K562 (cell line): ENCODE measurements around the gene MMP11. TPM values are rescaled to one million over a fixed set of nuclear protein-coding genes. Genes with fewer than 3 reads are reported as not detected.

ENCODE experiments used
- CBX1 ChIP-seq: sonication (generic); IDR thresholded peaks from 2 replicates; pipeline ENCODE4 v1.6.1; 2016; ENCODE audit warnings: antibody characterized with exemption, low read depth, mild to moderate bottlenecking
- CHCHD3 ChIP-seq: fragments of 250-450 bp; sonication (Bioruptor Pico); IDR thresholded peaks from 2 replicates; pipeline ENCODE4 v2.1.2; 2022; ENCODE audit warnings: mild to moderate bottlenecking
- CTBP1 ChIP-seq: fragments of 450-650 bp; IDR thresholded peaks from 2 replicates; pipeline ENCODE4 v1.6.1; 2016; ENCODE audit warnings: borderline replicate concordance
- ERF ChIP-seq: fragments of 450-650 bp; formaldehyde crosslinking; IDR thresholded peaks from 2 replicates; pipeline ENCODE4 v1.4.0; 2020; ENCODE audit warnings: mild to moderate bottlenecking, mixed read lengths
- ETS1 ChIP-seq: conservative IDR thresholded peaks from 2 replicates; pipeline ENCODE4 v1.6.1; 2011; ENCODE audit warnings: low read depth, mild to moderate bottlenecking, low read length; ENCODE audit not compliant: control insufficient read depth
- GATA2 ChIP-seq: sonication (generic); formaldehyde crosslinking; IDR thresholded peaks from 2 replicates; pipeline ENCODE4 v1.4.0; 2020; ENCODE audit warnings: mild to moderate bottlenecking, missing genetic modification reagents
- HDAC2 ChIP-seq: fragments of 450-650 bp; IDR thresholded peaks from 2 replicates; pipeline ENCODE4 v1.6.1; 2016; ENCODE audit warnings: mild to moderate bottlenecking
- HDAC8 ChIP-seq: fragments of 450-650 bp; IDR thresholded peaks from 2 replicates; pipeline ENCODE4 v1.6.1; 2016; ENCODE audit warnings: mild to moderate bottlenecking, missing genetic modification characterization, moderate library complexity, missing compliant biosample characterization
- KLF1 ChIP-seq: fragments of 450-650 bp; IDR thresholded peaks from 2 replicates; pipeline ENCODE4 v1.6.1; 2016; ENCODE audit warnings: missing genetic modification characterization, missing compliant biosample characterization
- L3MBTL2 ChIP-seq: fragments of 450-650 bp; IDR thresholded peaks from 2 replicates; pipeline ENCODE4 v1.6.1; 2016; ENCODE audit warnings: mild to moderate bottlenecking, moderate library complexity
- MCM2 ChIP-seq: fragments of 450-650 bp; IDR thresholded peaks from 2 replicates; pipeline ENCODE4 v1.6.1; 2017; ENCODE audit warnings: low read depth, mild to moderate bottlenecking
- MEF2D ChIP-seq: conservative IDR thresholded peaks from 2 replicates; pipeline ENCODE4 v1.6.1; 2016; ENCODE audit warnings: low read depth, missing genetic modification characterization, missing compliant biosample characterization
- MYNN ChIP-seq, 2 experiments: sonication (generic); formaldehyde crosslinking in 1 of 2; IDR thresholded peaks; 2 replicates each; pipeline versions ENCODE4 v1.5.0 to v1.6.1; 2016 to 2020; ENCODE audit warnings: antibody characterized with exemption in 1 of 2, missing genetic modification reagents in 1 of 2
- NEUROD1 ChIP-seq: fragments of 150-350 bp; IDR thresholded peaks from 2 replicates; pipeline ENCODE4 v1.6.1; 2014; ENCODE audit warnings: borderline replicate concordance, low read length, low read depth; ENCODE audit not compliant: partially characterized antibody
- NR4A1 ChIP-seq, 2 experiments: fragments of 250-450 bp in 1 of 2; fragments of 450-650 bp in 1 of 2; sonication (Bioruptor Pico) in 1 of 2; IDR thresholded peaks; 2 replicates each; pipeline versions ENCODE4 v1.4.0 to v1.6.1; 2016 to 2020; ENCODE audit warnings: mild to moderate bottlenecking in 2 of 2, missing compliant biosample characterization in 1 of 2, missing genetic modification characterization in 1 of 2, moderate library complexity in 1 of 2
- PTRF ChIP-seq: fragments of 450-650 bp; IDR thresholded peaks from 2 replicates; pipeline ENCODE4 v1.6.1; 2016; ENCODE audit warnings: mild to moderate bottlenecking, missing genetic modification characterization, missing compliant biosample characterization
- RBM25 ChIP-seq: fragments of 200-400 bp; formaldehyde crosslinking; IDR thresholded peaks from 2 replicates; pipeline ENCODE4 v1.6.1; 2018; ENCODE audit warnings: low read length, low read depth, moderate library complexity; ENCODE audit not compliant: severe bottlenecking
- SETDB1 ChIP-seq: IDR thresholded peaks from one replicate; pipeline ENCODE4 v1.6.1; 2012; ENCODE audit warnings: low read length, control low read depth, inconsistent platforms
- USF1 ChIP-seq: sonication (generic); formaldehyde crosslinking; IDR thresholded peaks from 2 replicates; pipeline ENCODE4 v1.9.0; 2022; ENCODE audit warnings: mild to moderate bottlenecking, missing genetic modification reagents
- ZKSCAN8 ChIP-seq: fragments of 200-800 bp; sonication (Bioruptor generic); IDR thresholded peaks from 2 replicates; pipeline ENCODE4 v1.6.1; 2016; ENCODE audit warnings: missing genetic modification characterization, missing compliant biosample characterization
- ZNF277 ChIP-seq: fragments of 250-450 bp; sonication (Bioruptor Pico); IDR thresholded peaks from 2 replicates; pipeline ENCODE4 v1.8.0; 2022; ENCODE audit warnings: inconsistent platforms, mild to moderate bottlenecking, moderate library complexity, borderline replicate concordance
- ZNF511 ChIP-seq: sonication (generic); formaldehyde crosslinking; IDR thresholded peaks from 2 replicates; pipeline ENCODE4 v1.8.0; 2022; ENCODE audit warnings: mild to moderate bottlenecking, missing genetic modification reagents
- ZNF740 ChIP-seq, 3 experiments: fragments of 200-800 bp in 1 of 3; sonication (Bioruptor generic) in 1 of 3; sonication (generic) in 1 of 3; formaldehyde crosslinking in 1 of 3; IDR thresholded peaks; 2 replicates each; pipeline versions ENCODE4 v1.6.1 to v1.8.0; 2016 to 2022; ENCODE audit warnings: mild to moderate bottlenecking in 2 of 3, missing compliant biosample characterization in 2 of 3, missing genetic modification characterization in 2 of 3, missing genetic modification reagents in 1 of 3
- polyA plus RNA-seq, 8 experiments: library from polyadenylated mRNA; depleted of rRNA in 4 of 8; stranded (reverse) in 5 of 8; unstranded in 3 of 8; fragments of >200 nt; fragmentation: Nextera tagmentation in 2 of 8; fragmentation: Illumina TruSeq in 1 of 8; extraction: Ambion mirVana in 2 of 8; extraction: Trizol in 1 of 8; gene quantifications; 2 replicates each; pipeline versions ENCODE4 v1.2.1 to v1.2.3, GENCODE V29; 2011 to 2014; ENCODE audit warnings: inconsistent platforms in 1 of 8, missing spikeins in 1 of 8
- total RNA-seq, 7 experiments: library from RNA; depleted of rRNA in 6 of 7; stranded (reverse); fragments of >200 nt in 6 of 7; fragmentation: Illumina TruSeq in 2 of 7; extraction: Trizol in 2 of 7; gene quantifications; 2 replicates each; pipeline versions ENCODE4 v1.2.1 to v1.2.3, GENCODE V29; 2011 to 2021; ENCODE audit warnings: low replicate concordance in 1 of 7

The MMP11 gene
- total and polyA plus RNA-seq, 9 of the 15 experiments (the other 6 are each of a cell fraction or from before 2014, with no cell fraction given): 0.14 to 1.8 (median 1.1) TPM; not detected in 2

GRCh38 chr22:23772649-23773473 is at the start of gene MMP11 (continued):
- TF ChIP-seq ZNF277 (CRISPR knock-in tag) (no peak), NEUROD1 (no peak), MCM2 (no peak), MEF2D (tag) (no peak), CTBP1 (0 out of 2 replicates have a peak, but pooled peaks have one; percentile 11), USF1 (no peak), ETS1 (no peak), CHCHD3 (CRISPR knock-in tag) (no peak), ERF (CRISPR knock-in tag) (no peak), ZNF740 (CRISPR knock-in tag; IDR thresholded peaks at IDR 0.05) (no peak), ZNF740 (tag; IDR thresholded peaks at IDR 0.05) (no peak), ZKSCAN8 (CRISPR knock-in tag) (no peak), ZNF511 (CRISPR knock-in tag) (no peak), KLF1 (tag) (no peak), CBX1 (no peak), PTRF (tag) (no peak), HDAC8 (tag) (no peak), HDAC2 (no peak), MYNN (IDR thresholded peaks at IDR 0.05) (no peak), MYNN (CRISPR knock-in tag; IDR thresholded peaks at IDR 0.05) (no peak), L3MBTL2 (peak; percentile 65; the same call in 1 of the 2 replicates), GATA2 (CRISPR knock-in tag) (no peak), NR4A1 (CRISPR knock-in tag; IDR thresholded peaks at IDR 0.05) (no peak), NR4A1 (tag; IDR thresholded peaks at IDR 0.05) (no peak), RBM25 (peak; percentile 44), SETDB1 (no peak)
